ENCODE measurements around the gene SKA1.

The SKA1 gene, protein sequence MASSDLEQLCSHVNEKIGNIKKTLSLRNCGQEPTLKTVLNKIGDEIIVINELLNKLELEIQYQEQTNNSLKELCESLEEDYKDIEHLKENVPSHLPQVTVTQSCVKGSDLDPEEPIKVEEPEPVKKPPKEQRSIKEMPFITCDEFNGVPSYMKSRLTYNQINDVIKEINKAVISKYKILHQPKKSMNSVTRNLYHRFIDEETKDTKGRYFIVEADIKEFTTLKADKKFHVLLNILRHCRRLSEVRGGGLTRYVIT

DNA sequence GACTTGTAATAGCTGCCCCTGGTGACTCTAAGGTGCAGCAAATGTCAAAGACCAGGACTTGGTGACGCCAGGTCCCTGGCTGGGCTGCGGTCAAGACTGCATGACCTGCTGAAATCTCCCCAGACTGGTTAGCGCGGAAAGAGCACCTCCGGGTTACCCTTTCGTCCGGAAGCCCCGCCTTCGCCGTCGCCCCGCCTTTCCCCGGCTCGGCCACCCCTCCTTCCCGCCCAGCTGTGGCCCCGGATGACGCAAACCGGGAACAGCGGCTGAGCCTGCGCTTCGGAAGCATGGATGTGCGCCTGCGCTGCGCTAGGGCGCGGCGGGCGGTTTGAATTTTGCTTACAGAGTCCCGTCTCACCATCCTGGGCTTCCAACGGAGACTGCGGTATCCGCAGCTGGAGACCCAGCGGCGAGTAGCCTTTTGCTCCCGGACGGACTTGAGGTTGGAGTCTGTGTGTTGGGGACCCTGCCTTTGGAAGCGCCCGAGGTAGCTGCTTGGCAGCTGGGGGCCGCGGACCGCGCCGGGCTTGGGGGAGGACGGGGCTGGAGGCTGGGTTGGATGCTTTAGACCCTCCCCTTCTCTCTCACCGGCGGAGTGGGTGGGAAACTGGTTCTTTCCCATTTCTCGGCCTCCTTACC, at the start of gene SKA1:
TSS of gene SKA1 (plus strand) at position 294 of the 639 bp plus-strand sequence. CDS start 785 bp downstream, outside the sequence.
- peak; percentile 95 for DNase-seq

DNA sequence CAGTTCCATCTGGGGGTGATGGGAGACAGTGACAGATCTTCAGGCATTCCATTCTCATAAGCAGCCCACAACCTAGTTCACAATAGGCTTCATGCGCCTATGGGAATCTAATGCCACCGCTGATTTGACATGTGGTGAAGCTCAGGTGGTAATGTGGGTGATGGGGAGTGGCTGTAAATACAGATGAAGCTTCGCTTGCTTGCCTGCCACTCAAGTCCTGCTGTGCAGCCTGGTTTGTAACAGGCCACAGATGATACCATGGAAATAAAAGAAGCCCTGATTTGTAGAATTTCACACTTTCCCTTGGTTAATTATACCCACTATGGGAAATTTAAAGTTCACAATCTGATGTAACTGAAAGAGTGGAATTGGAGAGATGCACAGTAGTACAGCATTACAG, 46.9 kb upstream of the SKA1 start:
- no peak for DNase-seq

DNA sequence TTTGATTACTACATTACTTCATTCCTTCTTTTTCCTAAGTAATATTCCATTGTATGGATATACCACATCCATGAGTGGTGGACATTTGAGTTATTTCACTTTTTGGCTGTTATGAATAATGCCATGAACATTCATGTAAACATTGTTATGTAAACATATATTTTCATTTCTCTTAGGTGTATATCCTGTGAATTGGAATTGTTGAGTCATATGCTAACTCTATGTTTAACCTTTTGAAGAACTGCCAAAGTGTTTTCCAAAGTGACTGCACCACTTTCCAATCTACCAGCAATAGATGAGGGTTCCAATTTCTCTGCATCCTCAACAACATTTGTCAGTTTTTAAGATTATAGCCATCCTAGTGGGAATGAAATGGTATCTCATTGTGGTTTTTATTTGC, 44.7 kb upstream of the SKA1 start:
- DNase-seq, result no peak

DNA sequence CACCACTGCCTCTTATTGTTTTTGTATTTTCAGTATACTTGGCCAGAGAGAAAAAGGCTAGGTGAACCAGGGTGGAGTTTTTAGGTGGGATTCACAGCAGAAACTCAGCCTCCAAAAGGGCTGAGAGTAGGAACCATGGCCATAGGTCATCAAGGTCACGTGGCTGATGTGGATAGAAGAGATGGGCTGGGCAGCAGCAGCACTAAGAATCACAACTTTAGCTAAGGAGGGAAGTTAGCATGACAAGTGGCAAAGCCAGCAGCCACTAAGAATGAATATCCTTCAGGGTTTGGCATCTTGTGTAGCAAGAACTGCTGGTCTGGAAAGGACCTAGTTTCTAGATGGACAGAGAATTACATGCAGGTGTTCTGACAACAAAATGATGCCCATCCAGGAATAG, 43.2 kb upstream of the SKA1 start:
- DNase-seq, result no peak

DNA sequence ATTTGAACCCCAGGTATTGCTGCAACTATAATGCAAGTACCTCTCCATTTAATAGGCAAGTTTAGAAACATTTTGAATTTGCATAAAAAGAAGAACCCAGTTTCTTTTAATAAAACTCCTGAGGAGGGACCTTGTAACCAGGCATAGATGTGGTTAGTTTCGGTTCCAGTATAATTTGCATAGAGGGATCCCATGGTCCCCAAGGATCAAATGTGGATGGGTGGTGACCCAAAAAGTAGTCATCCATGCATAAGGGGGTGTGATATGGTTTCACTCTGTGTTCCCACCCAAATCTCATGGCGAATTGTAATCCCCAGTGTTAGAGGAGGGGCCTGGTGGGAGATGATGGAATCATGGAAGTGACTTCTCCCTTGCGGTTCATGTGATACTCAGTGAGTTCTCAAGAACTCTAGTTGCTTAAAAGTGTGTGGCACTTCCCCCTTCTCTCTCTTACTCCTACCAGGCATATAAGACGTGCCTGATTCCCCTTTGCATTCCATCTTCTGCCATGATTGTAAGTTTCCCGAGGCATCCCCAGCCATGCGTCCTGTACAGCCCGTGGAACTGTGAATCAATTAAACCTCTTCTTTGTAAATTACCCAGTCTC, 40.2 kb upstream of the SKA1 start:
- no peak for DNase-seq

DNA sequence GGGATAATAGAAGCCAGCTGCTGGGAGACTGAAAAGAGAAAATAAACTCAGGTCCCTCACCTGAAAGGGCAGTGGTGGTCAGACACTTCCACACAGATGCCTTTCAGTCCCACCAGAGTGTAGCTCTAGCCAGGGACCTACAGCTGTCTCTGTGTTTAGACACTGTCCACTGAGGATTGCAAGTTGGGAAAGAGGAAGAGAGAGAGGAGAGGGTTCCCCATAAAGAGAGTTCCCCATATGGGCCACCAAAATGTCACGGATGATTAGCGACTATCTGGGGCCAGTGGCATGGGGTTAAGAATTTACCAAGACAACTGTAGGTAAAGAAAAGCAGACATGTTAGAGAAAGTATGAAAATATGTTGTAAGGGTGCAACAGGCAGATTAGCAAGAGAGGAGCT, 36.7 kb upstream of the SKA1 start:
- DNase-seq, result no peak

DNA sequence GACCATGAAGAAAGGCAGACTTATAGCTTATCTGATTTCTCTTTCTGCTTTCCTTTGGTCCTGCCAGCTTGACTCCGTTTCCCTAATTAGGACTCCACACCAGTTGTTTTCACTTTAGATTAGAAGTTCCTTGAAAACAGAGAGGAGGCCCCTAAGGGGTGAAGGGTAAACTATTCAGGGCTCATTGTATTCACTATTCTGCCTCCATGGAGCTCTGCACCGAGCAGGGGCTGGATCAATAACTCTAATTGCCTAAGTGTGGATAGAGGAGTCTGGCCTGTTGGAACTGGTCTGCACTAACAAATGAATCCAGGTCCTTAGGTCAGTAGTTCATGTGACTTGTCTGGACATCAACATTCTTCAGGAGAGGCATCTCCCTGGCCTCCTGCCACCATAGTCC, 36.1 kb upstream of the SKA1 start:
- no peak for DNase-seq

DNA sequence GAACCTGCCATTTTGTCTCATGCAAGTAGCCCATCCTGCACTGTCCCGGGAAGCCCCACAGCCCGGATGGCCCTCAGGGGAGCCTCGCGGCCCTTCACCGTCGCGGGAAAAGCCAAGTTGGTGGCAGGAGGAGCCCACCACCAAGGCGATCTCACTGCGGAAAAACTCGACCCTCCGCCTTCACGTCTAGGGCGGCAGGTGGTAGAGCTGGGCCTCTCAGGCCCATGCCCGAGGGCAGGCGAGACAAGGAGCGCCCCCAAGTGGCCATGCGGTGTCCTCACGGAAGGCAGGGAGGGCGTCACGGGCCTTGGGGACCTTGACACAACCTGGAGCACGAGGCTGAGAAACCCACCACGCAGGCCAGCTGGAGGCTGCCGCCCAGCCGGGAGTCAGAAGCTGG, 34.8 kb upstream of the SKA1 start:
- DNase-seq, result no peak

DNA sequence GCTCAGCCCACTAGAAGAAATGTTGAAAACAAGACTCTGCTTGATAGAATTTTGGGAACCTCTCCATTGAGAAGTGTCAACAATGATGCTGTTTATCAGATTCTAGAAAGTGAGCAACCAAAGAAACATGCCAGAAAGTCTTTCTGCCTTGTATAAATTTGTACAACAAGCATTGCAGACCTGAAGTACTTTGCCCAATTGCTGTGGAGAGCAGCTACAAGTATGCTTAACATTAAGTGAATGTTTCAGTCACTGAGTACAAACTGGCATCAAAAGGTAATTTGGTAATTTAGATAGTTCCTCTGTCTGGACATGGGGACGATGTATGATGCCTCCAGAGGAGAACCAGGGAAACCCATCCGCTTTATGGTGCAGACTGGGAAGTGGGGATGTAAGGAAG, 33.4 kb upstream of the SKA1 start:
- no peak for DNase-seq

DNA sequence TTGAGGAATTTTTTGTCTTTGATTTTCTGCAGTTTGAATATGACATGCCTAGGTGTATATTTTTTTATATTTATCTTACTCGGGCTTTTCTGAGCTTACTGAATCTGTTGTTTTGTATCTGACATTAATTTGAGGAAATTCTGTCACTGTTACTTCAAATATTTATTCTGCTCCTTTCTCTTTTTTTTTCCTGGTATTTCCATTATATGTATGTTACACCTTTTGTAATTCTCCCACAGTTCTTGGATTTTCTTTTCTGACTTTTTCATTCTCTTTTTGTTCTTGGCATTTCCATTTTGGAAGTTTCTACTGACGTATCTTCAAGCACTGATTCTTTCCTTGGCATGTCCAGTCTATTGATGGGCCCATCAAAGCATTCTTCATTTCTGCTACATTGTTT, 24.1 kb upstream of the SKA1 start:
- no peak for DNase-seq

DNA sequence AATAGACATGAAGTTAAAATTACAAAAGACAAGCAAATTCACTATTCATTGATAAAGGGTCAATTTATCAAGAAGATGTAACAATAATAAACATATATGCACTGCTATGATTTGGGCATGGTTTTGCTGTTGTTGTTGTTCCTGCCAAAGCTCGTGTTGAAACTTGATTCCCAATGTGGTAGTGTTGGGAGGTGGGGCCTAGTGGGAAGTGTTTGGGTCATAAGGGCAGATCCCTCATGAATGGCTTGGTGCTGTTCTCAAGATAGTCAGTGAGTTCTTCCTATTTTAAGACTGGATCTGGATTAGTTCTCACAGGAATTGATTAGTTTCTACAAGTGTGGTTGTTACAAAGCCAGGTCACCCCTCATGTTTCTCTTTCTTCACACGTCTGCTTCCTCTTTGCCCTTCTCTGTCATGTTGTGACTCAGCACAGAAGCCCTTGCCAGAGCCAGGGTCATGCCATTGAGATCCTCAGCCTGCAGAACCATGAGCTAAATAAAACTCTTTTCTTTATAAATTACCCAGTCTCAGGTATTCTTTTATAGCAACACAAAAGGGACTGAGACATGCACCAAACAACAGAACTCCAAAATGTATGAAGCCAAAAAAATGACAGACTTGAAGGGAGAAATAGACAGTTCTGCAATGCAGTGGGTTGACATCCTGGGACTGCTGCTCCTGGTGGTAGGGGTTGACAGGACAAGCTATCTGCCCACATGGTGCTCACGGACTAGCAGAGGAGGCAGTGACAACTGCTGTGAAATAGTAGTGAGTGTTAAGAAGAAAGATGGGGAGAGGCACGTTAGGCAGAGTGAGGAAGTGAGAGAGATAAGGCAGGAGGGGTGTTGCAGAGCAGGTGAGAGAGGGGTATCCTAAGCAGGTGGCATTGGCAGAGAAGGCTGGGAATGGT, 18.6 kb upstream of the SKA1 start:
- no peak for DNase-seq

DNA sequence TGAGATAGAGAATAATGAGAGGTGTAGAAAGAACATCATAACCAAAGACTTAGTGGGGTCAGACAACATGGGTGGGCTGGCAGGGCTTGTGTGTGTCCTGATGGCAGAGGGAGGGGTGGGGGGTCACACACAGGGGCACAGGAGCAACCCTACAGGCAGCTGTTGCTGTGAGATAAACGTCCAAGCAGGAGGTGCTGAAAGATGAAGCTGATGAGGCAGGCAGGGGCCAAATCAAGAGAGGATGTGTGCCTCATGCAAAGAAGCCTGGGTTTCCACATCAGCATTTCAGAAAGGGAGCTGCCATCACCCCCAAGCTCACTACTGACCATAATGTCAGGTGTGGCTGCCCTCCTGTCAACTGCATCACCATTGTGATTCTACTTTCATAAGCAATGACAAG, 16.0 kb upstream of the SKA1 start:
- DNase-seq, result no peak

DNA sequence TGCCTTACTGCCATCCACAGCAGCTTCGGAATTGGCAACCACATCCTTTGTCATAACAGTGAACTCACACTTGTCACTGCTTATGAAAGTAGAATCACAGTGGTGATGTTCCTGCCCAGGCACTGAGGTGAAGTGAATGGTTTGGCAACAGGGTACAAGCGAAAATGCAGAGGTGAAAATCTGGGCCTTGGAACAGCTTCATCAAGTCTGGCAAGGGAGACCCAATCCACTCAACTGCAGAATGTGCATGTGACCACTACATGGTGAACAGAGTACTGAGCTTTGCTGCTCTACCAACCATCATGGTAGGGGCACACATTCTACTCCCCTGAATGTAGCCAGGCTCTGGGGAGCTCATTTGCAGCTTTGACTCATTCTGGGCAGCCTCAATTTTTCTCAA, 15.0 kb upstream of the SKA1 start:
- no peak for DNase-seq

DNA sequence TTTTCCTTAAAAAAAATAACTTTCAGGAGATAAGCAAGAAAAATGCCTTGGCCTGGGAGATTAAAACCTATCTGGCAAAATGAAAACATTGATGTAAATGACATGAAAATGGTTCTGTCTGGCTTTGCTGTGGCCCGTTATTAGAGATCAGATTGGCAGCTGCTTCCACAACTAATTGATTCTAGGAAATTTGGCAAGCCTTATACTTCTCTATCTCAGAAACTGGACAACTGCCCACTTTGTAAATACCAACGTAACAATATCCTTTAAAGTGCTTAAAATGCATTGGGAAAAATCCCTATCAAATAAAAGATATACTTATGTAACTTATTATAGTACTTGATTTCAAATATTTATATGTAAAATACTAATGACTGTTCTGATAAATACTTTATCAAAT, 14.2 kb upstream of the SKA1 start:
- no peak for DNase-seq

DNA sequence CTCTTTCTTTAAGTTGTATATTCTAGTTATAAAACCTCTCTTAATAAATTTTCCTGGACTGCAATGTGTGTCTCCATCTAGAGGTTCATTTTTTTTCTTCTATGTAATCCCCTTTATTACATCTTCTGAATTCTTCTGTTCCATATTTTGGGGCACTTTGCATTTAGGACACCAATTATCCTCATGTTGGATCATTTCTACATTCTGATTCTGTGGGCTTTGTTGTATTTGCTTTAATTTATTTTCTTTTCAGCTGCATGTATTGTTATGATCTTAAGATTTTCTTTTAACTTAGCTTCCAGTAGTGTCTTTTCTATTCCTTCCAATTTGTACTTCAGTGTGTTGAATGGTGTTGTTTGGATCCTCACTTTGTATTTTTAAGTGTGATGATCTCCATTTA, 5.2 kb upstream of the SKA1 start:
- DNase-seq, result no peak

DNA sequence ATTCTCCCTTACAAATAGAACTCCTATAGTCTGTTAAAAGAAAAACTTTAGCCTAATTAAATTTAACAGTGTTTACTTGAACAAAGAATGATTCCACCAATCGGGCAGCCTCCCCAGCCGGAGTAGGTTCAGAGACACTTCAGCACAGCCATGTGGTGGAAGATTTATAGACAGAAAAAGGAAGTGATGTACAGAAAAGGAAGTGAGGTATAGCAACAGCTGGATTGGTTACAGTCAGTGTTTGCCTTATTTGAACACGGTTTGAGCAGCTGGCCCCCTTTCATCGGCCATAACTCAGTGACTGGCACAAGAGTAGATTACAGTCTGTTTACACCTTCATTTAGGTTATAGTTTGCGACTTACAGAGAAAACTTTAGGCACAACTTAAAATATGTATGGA, 2.1 kb upstream of the SKA1 start:
- DNase-seq, result no peak

DNA sequence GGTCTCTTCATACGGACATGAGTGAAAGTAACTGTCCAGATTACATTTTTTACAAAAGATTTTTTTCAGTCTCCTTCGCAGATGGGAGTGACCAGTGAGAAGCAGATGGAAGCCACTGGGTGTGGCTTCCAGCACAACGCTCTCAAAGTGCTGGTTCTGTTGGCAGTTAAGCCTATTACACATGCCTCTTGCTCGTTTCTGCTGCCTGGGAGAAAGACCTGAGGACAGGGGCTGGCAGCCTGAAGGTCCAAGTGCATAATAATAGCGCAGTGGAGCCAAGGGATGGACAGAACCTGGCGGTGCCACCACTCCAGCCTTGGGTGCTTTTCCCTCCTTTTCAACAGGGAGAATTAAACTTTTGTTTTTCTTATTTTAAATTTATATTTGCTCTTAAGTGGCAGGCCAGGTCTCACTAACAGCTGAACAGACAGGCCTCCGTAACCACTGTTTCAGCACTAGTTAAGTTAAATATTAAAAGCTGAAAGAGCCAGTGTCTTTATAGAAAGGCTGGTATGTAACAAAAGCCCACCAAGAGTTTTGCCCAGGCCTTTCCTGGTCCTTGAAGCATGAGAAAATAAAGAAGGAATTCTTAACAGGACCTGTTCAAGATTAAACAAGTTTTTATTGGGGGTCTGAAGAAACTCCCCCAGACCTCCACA, 1.2 kb upstream of the SKA1 start:
- DNase-seq, result no peak

DNA sequence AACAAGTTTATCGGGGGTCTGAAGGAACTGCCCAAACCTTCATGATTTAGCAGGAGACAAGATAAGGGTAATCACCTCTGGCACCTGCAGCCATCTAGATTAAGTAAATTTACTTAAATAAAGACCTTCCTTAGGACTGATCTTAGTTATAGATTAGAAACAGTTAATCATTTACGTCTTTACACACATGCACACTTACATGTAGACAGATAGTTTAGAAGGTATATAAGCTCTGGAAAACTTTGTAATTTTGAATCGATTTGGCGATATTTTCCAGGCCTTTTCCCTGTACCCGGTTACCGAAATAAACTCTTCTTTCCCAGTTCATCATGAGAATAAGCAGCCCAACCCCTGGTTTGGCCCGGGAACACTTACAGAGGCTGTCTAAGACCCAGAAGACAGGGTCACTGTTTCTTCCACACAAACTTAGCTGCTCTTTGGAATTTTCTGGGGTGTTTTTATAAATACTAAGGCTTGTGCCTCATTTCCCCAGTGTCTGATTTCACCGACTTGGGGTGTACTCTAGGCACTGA, 560 bp upstream of the SKA1 start:
- DNase-seq, result no peak

DNA sequence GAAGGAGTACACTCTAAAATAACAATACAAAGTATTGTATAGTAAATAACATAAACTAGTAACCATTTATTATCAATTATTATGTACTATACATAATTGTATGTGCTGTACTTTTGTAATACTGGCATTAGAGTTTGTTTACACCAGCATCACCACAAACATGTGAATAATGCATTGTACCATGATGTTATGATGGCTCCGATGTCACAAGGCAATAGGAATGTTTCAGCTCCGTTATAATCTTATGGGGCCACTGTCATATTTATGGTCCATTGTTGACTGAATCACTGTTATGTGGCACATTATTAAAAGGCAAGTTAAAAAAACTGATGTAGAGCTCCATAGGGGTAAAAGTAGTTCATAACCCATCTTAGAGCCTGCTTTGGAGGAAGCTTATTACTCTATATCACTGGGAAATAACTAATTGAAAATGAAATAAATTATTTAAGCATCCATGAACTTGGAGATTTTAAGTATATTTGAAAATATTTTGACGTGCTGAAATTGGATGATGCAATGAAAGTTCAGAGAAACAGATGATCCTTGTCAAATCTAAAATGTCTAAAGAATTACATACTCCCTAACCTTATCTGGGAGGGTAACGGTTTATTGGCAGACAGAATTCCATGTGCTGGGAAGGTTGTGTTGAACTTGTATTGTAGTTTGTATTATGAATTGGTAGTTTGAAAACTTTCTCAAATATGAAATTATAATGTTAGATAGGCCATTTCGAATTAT, 2.4 kb downstream of the SKA1 start:
- no peak for DNase-seq

DNA sequence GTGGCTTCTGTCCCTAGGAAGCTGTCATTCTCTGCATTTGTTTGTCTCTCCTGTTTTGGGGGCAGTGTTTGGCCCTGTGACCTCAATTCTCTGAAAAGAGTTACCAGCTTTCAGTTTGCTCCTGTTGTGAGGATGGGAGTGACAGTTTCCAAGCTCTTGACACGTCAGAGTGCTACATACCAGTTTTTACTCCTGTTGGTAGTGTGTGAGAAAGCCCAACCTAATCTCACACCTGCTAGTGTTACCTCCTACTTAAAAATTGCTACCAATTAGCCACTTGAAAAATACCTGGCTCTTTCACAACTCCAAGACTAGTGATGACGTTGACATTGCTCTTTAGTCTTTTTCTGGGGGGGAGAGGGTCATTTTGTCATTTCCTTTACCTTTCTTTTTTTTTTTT, 14.1 kb downstream of the SKA1 start:
- DNase-seq, result no peak

DNA sequence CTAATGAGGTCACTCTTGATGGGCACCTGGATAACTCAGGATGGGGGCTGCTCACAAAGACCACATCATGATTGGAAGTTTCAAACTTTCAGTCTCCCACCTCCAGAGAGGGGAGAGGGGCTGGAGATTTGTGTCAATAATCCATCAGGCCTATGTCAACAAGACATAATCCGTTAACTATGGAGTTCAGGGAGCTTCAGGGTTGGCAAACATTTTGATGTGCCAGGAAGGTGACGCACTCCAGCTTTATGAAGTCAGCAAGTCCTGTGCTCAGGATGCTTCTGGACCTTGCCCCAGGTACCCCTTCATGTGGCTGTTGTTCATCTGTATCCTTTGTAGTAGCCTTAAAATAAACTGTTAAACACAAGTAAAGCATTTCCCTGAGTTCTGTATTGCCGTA, 19.0 kb downstream of the SKA1 start:
- DNase-seq, result no peak

DNA sequence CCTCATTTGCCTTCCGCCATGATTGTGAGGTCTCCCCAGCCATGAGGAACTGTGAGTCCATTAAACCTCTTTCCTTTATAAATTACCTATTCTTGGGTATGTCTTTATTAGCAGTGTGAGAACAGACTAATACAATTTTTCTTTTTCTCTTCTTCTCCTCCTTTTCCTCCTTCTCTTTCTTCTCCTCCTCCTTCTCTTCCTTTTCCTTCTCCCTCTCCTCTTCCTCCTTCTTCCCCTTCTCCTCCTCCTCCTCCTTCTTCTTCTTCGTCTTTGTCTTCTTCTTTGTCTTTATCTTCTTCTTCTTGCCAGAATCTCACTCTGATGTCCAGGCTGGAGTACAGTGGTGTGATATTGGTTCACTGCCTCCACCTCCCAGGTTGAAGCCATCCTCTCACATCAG, 20.2 kb downstream of the SKA1 start:
- no peak for DNase-seq

Data from activated CD8-positive, alpha-beta memory T cell treated with anti-CD3 and anti-CD28 coated beads for 24 hours (primary cell).